DMS153 (cell line): ENCODE data around the gene PLPP1.
A peak's percentile ranks its signal among the peaks of the same experiment; 100 is the strongest.

Source experiments
- DNase-seq: peaks from one replicate; lab custom pipeline; 2025; lab: John Stamatoyannopoulos, UW

PLPP1 gene

DNA sequence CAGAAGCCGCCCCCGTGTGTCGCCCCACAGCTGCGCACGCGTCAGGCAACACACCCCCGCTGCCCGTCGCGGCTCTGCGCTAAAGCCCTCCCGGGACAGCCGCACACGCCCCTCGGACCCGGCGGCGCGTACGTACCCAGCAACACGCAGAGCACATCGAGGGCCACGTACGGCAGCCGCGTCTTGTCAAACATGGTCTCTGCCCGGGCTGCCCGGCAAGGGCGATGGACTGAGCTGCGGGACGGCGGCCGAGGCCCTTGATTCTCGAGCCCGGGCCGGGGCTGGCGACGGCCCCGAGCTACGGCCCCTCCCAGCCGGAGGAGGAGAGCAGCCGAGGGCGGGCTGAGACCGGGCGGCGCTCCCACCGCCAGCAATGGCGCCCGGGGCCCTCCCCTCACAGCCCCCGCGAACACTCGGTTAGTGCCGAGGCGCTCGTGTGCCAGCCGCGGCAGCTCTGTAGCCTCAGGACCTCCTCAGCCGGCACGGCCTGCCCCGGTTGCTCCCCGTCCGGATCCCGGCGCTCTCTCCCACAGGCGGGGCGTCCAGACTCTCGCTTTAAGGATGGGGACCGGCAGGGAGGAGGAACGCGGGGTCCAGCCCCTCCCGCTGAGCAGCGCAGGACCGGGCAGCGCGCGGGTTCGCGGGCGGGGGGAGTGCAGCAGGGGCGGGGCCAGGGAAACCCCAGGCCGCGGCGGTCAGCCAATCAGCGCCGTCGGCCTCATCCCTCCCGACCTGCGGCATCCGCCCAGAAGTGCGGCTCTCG, at the start of gene PLPP1:
TSS of gene PLPP1 (minus strand) at position 529 of the 763 bp plus-strand sequence. CDS start at position 194, 335 bp downstream.
- peak; percentile 48 for DNase-seq

DNA sequence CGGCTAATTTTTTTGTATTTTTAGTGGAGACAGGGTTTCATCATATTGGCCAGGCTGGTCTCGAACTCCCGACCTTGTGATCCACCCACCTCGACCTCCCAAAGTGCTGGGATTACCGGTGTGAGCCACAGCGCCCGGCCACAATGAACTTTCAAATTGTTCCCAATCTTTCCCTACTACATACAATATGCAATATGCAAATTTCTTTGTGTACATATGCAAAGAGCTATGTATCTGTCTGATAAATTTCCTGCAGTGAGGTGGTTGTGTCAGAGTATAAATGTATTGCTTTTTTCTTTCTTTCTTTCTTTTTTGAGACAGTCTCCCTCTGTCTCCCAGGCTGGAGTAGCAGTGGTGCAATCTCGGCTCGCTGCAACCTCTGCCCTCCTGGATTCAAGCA, 48.8 kb upstream of the PLPP1 start:
- no peak for DNase-seq

DNA sequence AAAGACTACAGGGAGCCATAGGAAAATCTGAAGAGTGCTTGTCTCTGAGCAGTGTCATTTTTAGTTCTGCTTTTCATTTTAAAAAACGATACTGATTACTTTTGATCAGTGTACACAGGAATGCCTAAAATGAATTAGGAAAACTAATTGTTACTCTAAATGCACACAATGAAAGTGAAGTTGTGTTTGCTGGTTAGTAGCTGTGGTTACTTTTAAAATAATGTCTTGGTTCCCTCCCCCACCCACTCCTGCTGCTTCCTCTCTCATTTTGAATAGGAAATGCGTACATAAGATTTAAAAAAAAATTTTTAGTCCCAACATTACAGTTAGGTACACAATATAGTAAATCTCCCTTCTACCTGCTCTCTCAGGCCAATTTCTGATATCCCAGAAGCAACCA, 47.5 kb upstream of the PLPP1 start:
- DNase-seq: no peak

DNA sequence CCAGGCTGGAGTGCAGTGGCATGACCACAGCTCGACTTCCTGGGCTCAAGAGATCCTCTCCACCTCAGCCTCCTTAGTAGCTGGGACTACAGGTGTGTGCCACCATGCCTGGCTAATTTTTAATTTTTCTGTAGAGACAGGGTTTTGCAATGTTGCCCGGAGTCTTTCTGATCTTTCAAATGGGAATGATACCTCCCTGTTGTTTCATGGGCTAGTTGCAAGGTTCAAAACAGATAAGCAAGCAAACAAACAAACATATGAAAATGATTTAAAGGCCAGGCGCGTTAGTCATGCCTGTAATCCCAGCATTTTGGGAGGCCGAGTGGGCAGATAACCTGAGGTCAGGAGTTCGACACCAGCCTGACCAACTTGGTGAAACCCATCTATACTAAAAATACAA, 45.3 kb upstream of the PLPP1 start:
- DNase-seq: no peak

DNA sequence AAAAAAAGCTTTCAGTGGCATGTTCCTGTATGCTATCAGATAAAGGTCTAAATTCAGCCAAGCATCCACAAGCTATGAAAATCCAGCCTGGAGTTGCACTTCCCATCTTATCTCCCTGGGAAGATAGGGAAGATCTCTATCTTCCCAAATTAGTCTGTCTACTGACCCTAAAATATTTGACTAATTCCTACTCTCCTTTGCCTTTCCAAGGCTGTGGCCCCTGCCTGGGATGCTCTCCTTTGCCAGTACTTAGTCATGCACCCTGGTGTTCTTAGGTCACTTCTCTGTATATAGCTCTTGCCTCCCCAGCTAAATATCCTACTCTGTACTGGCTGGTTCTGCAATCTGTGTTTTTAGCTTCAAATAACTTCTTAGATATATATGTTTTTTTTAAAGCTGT, 44.0 kb upstream of the PLPP1 start:
- no peak for DNase-seq

DNA sequence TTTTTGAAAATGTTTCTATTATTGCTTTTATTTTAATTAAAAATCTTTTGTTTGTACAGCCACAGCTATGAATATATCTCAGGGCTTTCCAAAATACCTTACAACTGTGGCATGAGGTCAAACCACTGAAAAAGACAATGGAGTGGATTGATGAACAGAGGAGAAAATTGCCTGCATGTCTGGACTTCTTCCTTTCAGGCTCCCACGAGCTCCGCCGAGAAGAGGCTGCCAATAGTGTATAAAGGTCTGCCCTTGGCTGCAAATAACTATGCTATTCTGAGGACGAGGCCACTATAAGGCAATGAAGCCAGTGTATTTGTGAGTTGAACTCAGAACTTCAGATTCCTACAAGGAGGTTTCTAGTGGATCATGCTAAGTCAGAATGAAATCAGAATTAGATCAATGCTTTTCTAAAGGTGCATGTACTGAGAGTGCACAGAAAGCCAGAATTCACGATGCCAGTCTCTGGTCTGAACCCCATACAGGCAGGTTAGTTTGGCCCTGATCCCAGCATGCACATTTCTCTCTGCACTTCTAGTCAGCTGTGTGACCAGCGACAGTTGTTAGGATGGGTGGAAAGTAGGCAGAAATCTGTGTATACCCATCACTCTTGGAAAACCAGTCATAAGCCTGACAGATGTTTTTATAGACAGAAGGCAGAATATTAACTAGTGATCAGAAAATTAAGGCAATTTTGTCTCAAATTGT, 42.7 kb upstream of the PLPP1 start:
- no peak for DNase-seq

DNA sequence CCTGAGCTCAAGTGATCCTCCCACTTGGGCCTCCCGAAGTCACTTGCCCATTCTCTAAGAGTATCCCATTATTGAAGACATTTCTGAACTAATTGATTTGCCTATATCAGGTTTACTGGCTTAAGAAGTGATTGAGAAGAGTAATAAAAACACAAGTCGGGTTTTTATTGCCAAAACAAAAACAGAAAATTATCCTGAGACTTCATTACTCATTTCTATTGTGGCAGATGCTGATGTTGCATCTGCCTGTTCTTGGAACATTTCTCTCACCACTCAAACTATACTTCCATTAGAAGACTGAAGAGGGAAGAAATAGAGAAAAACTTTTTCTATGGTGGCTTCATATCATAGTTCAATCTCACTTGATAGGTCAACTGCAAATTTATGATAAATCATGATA, 41.9 kb upstream of the PLPP1 start:
- no peak for DNase-seq

DNA sequence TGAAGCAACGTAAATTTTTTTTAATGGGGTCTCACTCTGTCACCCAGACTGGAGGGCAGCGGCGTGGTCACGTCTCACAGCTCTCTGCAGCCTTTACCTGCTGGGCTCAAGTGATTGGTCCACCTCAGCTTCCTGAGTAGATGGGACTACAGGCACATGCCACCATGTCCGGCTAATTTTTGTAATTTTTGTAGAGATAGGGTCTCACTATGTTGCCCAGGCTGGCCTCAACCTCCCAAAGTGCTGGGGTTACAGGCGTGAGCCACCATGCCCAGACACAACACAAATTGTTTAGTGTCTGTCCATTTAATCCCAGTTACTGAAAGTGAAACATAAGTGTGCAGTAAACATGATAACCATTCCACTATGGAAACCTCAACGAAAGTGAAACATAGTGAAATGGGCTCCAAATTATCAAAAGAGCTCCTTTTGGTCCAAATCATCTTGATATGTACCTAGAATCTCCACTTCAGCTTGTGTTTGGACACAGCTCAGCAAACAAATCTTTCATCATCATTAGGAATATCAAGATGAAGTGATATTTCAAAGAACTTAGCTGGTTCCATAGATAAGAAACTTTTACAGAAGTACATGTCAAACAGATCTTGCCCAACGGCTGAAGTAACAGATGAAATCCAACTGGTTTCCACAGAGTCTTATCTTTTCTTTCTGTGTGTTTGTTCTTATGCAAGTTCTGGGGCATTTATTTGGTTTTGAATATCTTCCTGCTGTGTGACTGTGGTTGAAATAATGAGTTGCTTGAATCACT, 41.2 kb upstream of the PLPP1 start:
- no peak for DNase-seq

DNA sequence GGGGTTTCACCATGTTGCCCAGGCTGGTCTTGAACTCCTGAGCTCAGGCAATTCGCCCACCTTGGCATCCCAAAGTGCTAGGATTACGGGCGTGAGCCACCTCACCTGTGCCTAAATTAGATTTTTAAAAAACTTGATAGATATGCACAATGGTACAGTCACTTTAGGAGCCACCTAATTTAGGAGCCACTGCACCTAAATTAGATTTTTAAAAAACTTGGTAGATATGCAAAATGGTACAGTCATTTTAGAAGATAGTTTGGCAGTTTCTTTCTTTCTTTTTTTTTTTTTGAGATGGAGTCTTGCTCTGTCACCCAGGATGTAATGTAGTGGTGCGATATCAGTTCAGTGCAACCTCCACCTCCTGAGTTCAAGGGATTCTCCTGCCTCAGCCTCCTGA, 37.8 kb upstream of the PLPP1 start:
- DNase-seq: no peak

DNA sequence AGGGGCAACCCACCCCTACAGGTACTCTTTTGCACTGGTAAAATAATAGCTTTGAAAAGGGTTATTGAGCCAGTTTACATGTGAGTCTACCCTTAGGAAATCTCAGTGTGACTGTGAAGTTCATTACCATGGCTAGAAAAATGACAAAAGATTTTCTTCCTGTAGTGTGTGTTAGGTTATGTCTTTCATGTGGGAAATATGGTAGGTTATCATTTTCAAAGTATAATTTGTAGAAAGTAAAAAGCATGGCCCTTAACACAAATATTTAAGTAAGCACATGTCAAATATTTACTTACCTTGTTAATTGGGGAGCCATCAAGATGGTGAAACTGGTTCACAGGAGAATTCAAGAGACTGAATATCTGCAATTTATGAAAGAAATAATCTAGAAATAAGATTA, 37.3 kb upstream of the PLPP1 start:
- no peak for DNase-seq

DNA sequence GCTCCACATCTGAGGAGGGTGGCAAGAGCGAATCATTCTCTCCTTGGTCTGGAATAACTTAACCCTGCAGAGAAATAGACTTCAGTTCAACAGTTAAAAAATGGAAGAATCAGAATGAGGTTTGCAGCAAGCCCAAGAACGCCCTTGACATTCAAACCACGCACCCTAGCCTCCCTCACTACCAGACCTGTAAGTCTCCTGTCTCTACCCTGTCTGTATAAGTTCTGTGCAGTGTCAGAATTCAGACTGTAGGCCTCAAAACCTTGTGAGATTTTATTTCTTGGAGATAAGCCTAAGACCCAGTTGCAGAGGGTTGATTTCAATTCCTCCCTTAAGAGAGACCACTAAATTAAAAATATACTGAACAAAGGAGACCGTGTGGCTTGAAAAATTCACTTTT, 35.8 kb upstream of the PLPP1 start:
- no peak for DNase-seq

DNA sequence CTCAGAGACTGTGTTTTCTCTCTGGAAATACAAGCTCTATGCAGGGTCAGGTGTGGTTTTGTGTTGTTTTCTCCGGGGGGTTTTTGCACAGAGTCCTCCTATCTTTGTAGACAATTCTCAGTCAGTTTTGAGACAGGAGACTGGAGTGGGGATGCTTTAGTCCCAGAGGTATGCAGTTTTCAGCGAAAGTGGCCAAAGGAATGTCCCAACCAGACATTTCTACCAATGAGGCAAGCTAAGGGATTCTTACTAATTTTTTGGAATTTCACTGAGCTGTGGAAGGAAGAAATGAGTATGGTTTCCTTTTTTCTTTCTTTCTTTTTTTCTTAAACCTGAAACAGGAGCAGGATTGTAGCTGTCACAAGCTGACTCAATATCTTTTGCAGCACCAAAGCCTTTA, 35.3 kb upstream of the PLPP1 start:
- DNase-seq: no peak

DNA sequence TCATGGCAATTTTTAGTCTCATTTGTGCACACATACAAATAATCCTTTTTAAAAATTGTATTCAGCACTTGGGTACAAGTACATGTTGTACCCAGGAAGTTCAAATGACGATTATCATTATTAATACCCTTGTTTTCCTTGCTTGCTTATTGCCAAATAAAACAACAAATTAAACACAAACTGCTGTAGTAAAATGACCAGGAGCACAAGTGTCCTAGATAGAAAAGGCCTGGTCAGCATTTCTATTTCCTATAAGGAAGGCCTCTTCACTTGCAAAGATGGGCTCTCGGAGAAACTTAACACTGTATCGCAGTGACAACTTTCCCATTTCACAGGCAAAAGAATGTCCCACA, 34.7 kb upstream of the PLPP1 start:
- no peak for DNase-seq

DNA sequence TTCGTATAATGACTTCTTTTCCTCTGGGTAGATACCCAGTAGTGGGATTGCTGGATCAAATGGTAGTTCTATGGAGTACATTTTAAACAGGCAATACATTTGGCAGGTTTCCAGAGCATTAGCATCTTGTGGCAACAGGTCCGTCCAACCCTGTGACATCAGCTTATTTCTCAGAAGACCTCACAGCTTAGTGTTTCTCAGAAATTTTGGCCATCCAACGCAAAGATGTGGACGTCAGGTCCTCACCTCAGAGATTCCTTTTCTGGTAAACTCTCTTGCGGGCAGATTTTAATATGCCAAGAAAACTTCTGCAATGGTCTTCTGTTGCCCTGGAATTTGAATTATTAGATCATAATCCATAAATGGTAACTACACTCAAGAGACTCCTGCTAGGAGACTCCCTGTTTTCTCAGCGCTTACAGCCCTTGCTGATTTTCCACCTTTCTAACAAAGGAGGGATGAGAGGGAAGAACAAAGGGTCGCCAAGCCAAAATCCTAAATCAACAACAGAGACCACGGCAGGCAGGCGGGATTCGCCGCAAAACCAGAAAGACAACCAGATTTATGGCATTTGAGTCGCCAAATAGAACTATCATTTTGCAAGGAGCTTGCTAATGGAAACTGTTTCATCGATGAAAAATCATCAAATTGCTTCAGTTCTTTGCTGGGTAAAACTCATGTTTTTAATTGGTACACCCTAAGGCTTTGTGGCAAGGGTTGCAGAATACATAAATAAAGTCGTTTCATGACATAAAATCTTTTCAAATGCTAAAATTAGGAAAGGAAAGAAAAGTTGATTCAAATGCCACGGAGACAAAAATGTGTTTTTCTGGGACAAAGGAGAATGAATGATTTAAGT, 34.1 kb upstream of the PLPP1 start:
- DNase-seq: no peak

DNA sequence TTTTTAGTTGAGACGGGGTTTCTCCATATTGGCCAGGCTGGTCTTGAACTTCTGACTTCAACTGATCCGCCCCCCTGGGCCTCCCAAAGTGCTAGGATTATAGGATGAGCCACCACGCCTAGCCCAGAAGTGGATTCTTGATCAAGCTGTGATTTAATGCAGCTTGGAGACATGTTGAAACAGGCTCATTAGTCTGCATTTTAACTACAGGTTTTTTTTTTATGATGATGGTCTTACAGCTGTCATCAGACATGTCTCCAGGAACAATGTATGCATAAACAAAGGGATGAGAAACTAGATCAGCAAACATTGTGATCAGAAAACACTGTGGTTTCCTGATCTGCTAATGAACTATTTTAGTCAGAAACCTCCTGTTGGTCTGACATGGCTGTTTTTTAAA, 30.0 kb upstream of the PLPP1 start:
- DNase-seq: no peak

DNA sequence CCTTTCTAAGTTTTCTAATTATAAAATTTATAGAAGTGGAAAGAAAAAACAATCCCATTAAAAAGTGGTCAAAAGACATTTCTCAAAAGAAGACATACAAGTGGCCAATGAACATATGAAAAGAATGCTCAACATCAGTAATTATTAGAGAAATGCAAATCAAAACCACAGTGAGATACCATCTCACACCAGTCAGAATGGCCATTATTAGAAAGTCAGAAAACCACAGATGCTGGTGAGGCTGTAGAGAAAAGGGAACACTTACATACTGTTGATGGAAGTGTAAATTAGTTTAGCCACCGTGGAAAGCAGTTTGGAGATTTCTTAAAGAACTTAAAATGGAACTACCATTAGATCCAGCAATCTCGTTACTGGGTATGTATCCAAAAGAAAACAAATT, 23.7 kb upstream of the PLPP1 start:
- DNase-seq: no peak

DNA sequence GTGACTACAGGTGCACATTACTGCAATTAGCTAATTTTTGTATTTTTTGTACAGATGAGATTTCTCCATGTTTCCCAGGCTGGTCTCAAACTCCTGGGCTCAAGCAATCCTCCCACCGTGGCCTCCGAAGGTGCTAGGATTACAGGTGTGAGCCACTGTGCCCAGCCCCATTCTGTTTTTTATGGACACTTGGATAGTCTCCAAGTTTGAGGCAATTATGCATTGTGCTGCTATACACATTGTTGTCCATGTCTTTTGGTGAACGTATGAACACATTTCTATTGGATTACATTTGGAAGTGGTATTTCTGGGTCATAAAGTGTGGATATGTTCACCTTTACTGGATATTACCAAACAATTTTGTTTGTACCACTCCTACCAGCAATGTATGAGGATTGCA, 22.4 kb upstream of the PLPP1 start:
- peak; percentile 9 for DNase-seq

DNA sequence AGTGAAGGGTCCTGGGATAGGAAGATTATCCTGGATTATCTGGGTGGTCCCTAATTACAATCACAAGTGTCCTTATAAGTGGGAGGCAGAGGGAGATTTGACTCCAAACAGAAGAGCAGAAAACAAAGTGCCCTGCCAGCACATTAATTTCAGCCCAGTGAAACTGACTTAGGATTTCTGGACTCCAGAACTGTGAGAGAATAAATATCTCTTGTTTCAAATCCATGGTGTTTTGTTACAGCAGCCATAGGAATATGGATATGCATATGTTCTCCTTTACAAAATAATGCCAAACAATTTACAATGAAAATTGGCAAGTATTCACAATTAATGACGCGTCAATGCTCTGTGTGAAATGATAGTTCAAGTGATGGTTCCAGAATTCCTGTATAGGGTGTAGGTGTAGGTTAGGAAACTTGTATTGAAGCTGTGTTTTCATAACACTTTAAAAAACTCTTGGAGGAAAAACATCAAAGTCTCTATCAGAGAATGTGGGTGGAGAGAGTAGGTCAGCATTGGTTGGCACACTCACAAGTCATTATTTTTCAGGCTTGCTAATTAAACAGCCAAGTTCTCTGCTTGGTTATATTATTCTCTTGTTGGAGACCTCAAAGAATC, 19.9 kb upstream of the PLPP1 start:
- no peak for DNase-seq

DNA sequence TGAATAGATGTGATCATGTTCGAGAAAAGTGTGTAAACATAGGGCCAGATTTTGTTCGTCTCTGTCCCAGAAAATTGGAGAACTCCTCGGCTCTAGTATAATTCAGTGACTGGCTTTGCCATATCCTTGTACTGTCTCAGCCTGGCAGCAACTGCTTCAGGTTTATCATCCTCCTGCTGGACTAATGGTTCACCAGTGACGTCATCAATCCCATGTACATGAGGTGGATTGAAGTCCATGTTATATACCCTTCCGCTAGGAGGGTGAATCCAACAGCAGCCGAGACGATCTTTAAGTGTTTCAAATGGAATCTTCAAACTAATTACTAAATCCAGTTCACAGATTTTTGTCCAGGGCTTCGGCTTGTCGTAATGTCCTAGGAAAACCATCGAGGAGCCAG, 17.1 kb upstream of the PLPP1 start:
- no peak for DNase-seq

DNA sequence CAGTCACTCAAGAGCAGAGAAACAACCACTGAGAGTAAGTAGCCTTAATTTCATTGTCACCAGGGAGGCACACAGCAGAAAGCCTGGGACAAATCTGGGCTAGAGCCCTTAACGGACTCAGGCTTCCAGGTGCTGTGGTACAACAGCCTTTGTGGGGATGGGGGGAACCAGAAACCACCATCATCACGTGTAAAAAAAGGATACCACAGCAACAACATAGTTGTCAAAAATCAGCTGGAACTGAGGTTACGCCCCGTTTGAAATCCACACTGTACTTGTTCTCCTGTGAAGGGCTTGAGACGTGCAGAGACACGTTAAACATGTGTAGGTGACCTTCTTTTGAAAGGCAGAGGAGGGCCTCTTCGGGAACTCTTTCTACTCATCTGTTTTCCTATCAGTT, 16.6 kb upstream of the PLPP1 start:
- no peak for DNase-seq

DNA sequence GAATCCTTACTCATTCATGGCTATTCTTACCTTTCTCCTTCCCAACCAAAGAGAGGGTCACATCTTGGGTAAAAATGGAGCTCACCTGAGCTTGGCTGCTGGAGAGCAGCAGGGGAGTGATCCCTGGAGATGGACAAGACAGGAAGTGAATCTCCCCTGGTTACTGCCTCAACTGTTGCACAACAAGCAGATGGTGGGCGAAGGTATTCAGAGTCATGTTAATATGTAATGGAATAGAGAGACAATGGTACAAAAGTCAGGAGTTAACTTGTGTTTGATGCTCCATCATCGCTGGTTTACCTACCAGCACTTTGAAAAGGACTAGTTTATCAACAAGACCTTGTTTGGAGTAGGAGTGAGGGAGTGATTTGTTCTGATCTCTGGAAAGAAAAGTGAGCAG, 13.0 kb upstream of the PLPP1 start:
- no peak for DNase-seq

DNA sequence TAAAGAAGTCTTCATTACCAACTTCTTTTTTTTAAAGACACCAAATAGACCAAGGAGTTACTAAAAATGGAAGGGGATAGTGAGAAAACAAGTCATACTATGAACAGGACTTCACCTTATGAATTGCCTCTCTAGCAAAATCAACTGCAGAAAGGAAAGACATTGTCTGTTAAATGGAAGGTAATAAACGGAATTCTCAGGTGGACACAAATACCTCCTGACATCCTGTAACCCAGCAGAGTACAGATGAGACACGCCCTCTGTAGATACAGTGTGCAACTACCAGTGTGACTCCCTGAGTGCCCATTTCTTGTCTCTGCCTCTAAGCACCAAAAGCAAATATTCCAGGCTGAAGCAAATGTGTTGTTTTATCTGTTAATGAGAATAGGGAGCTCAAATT, 12.2 kb upstream of the PLPP1 start:
- DNase-seq: no peak
